GM13977 (cell line): ENCODE data around the gene TTN.

Experiments used
- DNase-seq: peaks from one replicate; pipeline ENCODE4 v3.0.0; 2012; ENCODE audit warnings: low spot score
- in situ Hi-C: fragments of 300-500 bp; cut with MboI; formaldehyde crosslinking; loops from one replicate; pipeline ENCODE4 v1.12.0; 2022; ENCODE audit warnings: low sequenced_read_pairs, low pct_unique_long_range_greater_than_20kb, mixed read lengths, inconsistent platforms; ENCODE audit not compliant: unreplicated experiment
- TF ChIP-seq, protein P1 (sequence below): IDR thresholded peaks from 2 replicates; pipeline ENCODE4 v1.5.1; 2012; ENCODE audit warnings: mild to moderate bottlenecking, control low read depth; ENCODE audit not compliant: insufficient read depth; ENCODE audit errors: extremely low read depth, missing control alignments

TTN gene

DNA sequence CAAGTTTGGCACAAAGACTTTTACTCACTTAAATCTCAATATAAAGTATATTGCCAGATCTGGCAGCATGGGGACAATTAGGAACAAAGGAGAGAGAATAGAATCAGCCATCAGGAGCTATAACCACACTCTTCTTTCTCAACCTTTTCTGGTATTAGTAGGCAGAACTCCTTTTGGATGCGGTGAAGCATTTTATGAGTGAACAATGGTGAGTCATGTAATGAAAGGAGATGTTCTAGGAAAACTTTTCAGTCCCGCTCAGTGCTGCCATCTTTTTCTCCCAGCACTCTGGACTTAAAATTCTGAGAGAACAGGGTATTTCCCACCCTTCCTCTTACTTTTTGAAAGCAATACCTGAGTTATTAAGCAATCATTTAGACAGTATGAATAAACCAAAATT is 294.7 kb downstream of the TTN start:
- in situ Hi-C loops, result no loop called here
- TF ChIP-seq, protein P1, sequence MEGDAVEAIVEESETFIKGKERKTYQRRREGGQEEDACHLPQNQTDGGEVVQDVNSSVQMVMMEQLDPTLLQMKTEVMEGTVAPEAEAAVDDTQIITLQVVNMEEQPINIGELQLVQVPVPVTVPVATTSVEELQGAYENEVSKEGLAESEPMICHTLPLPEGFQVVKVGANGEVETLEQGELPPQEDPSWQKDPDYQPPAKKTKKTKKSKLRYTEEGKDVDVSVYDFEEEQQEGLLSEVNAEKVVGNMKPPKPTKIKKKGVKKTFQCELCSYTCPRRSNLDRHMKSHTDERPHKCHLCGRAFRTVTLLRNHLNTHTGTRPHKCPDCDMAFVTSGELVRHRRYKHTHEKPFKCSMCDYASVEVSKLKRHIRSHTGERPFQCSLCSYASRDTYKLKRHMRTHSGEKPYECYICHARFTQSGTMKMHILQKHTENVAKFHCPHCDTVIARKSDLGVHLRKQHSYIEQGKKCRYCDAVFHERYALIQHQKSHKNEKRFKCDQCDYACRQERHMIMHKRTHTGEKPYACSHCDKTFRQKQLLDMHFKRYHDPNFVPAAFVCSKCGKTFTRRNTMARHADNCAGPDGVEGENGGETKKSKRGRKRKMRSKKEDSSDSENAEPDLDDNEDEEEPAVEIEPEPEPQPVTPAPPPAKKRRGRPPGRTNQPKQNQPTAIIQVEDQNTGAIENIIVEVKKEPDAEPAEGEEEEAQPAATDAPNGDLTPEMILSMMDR, result no peak
- no peak for DNase-seq

DNA sequence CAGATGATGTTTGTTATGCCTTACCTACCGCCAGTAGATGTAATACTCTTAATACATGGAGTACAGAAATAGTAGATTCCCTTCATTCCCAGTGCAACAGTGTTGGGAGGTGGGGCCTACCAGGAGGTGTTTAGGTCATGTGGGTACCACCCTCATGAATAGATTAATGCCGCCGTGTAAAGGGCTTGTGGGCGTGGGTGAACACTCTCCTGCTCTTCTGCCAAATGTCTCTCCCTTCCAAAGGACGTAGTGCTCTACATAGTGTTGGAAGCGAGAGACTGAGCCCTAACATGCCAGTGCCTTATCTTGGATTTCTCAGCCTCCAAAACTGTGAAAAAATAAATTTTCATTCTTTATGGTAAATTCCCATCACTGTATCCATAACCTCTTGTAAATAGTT is 296.8 kb downstream of the TTN start:
- TF ChIP-seq, protein P1, result no peak
- in situ Hi-C loops, result no loop called here
- no peak for DNase-seq

DNA sequence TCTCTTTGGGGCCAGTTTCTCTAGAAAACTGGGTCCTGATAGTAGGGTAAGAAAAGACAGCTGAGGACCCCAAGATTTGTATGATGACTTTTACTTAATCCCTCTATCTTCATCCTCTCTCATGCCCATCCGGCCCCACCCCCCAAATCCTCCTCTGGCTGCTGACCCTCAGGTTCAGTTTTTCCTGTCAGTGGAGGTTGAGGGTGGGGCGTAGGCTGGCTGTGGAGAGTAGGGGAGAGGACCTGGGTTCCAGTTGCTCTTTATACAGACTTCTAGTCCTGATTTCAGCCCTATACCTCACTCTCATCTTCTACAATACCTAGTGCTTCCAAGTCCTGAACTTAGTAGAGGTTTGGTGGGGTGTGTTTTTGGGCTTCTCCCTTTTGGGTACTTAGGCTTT is 298.6 kb downstream of the TTN start:
- in situ Hi-C loops, result no loop called here
- TF ChIP-seq, protein P1, result no peak

DNA sequence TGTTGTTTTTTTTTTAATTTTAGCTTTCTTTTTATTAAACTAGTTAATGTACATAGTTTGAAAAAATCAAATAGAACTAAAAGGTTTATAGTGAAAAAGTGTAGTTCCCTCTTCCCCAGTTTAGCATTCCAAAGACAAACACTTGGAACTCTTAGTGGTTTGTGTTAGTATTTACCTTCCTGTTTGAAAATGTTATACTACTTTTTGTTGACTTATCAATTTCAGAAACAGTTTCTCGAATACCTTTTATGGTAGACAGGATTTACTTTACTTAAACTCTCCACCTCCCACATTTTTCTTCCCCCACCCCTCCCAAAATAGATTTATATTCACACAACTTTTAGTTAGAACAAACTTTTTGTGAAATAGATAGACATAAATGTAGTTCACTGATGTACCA is 300.3 kb downstream of the TTN start:
- no peak for DNase-seq
- in situ Hi-C loops, result no loop called here
- TF ChIP-seq, protein P1, result no peak

More for the DNA sequence above, 298.6 kb downstream of the TTN start:
- DNase-seq, result no peak

DNA sequence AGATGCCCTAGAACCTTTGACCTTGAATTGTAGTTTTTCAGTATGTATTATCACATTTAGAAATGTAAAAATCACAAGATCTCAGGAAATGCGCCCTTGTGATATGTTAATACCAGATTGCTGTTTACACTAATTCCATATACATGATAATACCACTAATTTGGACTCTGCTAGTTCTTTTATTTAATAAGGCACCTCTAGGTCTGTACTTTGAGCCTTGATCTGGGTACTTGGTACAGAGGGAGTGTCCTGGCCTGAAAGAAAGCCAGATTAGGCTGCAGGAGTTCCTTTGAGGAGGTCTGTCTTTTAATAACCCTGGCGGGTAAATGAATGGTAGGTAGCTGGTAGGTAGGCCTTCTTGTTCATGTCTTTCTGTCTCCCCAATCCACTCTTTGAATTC is 300.7 kb downstream of the TTN start:
- DNase-seq, result no peak
- TF ChIP-seq, protein P1, result no peak
- in situ Hi-C loops, result no loop called here

DNA sequence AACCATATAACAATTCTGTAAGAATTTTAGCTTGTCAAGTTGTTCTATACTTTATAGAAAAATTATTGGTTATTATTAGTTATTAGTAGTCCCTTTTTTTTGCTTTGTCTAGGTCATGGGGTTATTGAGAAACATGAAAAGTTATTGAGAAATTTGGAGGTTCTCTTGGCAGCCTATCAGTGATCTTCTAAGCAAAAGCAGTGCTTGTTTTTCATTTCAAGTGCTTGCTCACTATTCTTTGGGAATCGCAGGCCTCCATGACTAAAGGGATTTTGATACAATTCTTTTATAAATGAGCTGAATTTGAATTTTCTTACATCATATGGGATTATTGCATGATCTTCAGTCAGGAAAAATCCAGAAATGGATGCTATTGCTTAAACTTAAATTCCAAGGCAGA is 301.1 kb downstream of the TTN start:
- in situ Hi-C loops, result no loop called here
- TF ChIP-seq, protein P1, result no peak
- no peak for DNase-seq

DNA sequence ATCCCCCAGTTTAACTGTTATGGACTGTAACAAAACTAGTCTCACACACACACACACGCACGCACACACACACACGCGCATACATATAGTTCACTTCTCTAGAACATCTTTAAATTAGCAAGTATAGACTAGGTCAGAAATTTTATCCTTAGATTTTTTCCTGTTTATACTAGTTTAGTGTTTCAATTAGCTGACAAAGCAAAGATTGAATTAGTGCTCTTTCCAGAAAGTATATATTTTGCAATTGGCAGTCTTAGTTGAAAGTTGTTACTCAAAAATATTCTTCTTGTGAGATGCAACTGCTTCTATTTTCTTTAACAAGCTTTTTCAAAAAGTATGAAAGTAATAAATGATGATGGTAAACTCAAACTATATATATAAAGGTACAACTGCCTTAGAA is 304.5 kb downstream of the TTN start:
- no peak for DNase-seq
- TF ChIP-seq, protein P1, result no peak
- in situ Hi-C loops, result no loop called here
